Liver (tissue), 9 donors: ENCODE measurements around the gene PAK1. TPM values are rescaled to one million over a fixed set of nuclear protein-coding genes. Genes with fewer than 3 reads are reported as not detected.

Source experiments
- DNase-seq: peaks from one replicate; pipeline ENCODE4 v3.0.0-alpha.2; 2017; ENCODE audit warnings: low spot score
- H3K27ac ChIP-seq, 2 donors: one replicate each; pipeline ENCODE4 v1.7.0; 2013; ENCODE audit warnings: inconsistent platforms in 2 of 2, low read length in 2 of 2, control low read depth in 1 of 2, low read depth in 1 of 2, mild to moderate bottlenecking in 1 of 2
- H3K27me3 ChIP-seq, 4 donors: one replicate each; pipeline versions ENCODE4 v1.6.1 to v1.7.0; 2013; ENCODE audit warnings: low read length in 3 of 4, inconsistent platforms in 1 of 4, mild to moderate bottlenecking in 1 of 4, moderate library complexity in 1 of 4; ENCODE audit not compliant: control insufficient read depth in 4 of 4, insufficient read depth in 4 of 4
- H3K36me3 ChIP-seq, 4 donors: one replicate each; pipeline versions ENCODE4 v1.6.1 to v1.7.0; 2013; ENCODE audit warnings: low read length in 3 of 4, mild to moderate bottlenecking in 3 of 4, low read depth in 1 of 4, moderate library complexity in 1 of 4; ENCODE audit not compliant: control insufficient read depth in 4 of 4, insufficient read depth in 3 of 4
- H3K4me1 ChIP-seq, 4 donors: one replicate each; pipeline versions ENCODE4 v1.6.1 to v1.7.0; 2013; ENCODE audit warnings: low read length in 3 of 4, mild to moderate bottlenecking in 3 of 4, moderate library complexity in 1 of 4; ENCODE audit not compliant: control insufficient read depth in 4 of 4, insufficient read depth in 4 of 4
- H3K4me3 ChIP-seq, 3 donors: one replicate each; pipeline versions ENCODE4 v1.6.1 to v1.7.0; 2013; ENCODE audit warnings: low read length in 3 of 3, control low read depth in 1 of 3, low read depth in 1 of 3, mild to moderate bottlenecking in 1 of 3
- H3K9ac ChIP-seq, 2 donors: one replicate each; pipeline ENCODE4 v1.7.0; 2013; ENCODE audit warnings: low read length in 2 of 2, mild to moderate bottlenecking in 2 of 2, moderate library complexity in 2 of 2, control low read depth in 1 of 2, low read depth in 1 of 2
- H3K9me3 ChIP-seq, 4 donors: one replicate each; pipeline versions ENCODE4 v1.6.1 to v1.7.0; 2013; ENCODE audit warnings: low read length in 3 of 4; ENCODE audit not compliant: control insufficient read depth in 4 of 4
- CTCF ChIP-seq: fragments of 150-350 bp; IDR thresholded peaks from 2 replicates; pipeline ENCODE4 v1.5.1; 2017; ENCODE audit warnings: improper control_type of control experiment, low read depth, low read length; ENCODE audit not compliant: missing input control
- EGR1 ChIP-seq, 2 donors: IDR thresholded peaks; 2 replicates each; pipeline ENCODE4 v1.6.1; 2016 to 2018; ENCODE audit warnings: antibody characterized with exemption in 2 of 2, low read depth in 2 of 2
- FOXA1 ChIP-seq: IDR thresholded peaks from 2 replicates; pipeline ENCODE4 v1.6.1; 2016; ENCODE audit warnings: antibody characterized with exemption
- FOXA2 ChIP-seq: IDR thresholded peaks from 2 replicates; pipeline ENCODE4 v1.6.1; 2016; ENCODE audit warnings: antibody characterized with exemption
- GABPA ChIP-seq, 2 donors: IDR thresholded peaks in 1 of 2; conservative IDR thresholded peaks in 1 of 2; 2 replicates each; pipeline ENCODE4 v1.6.1; 2016; ENCODE audit warnings: antibody characterized with exemption in 2 of 2, mild to moderate bottlenecking in 1 of 2, moderate library complexity in 1 of 2
- HNF4A ChIP-seq, 2 donors: conservative IDR thresholded peaks; 2 replicates each; pipeline ENCODE4 v1.6.1; 2016; ENCODE audit warnings: antibody characterized with exemption in 2 of 2, mild to moderate bottlenecking in 2 of 2
- HNF4G ChIP-seq: IDR thresholded peaks from 2 replicates; pipeline ENCODE4 v1.6.1; 2016; ENCODE audit warnings: antibody characterized with exemption
- JUND ChIP-seq, 2 donors: IDR thresholded peaks; 2 replicates each; pipeline ENCODE4 v1.6.1; 2016; ENCODE audit warnings: antibody characterized with exemption in 2 of 2
- MAX ChIP-seq: IDR thresholded peaks from 2 replicates; pipeline ENCODE4 v1.6.1; 2016; ENCODE audit warnings: antibody characterized with exemption
- NR2F2 ChIP-seq: IDR thresholded peaks from 2 replicates; pipeline ENCODE4 v1.6.1; 2016; ENCODE audit warnings: antibody characterized with exemption
- RAD21 ChIP-seq, 2 donors: IDR thresholded peaks; 2 replicates each; pipeline ENCODE4 v1.6.1; 2016; ENCODE audit warnings: antibody characterized with exemption in 2 of 2, mild to moderate bottlenecking in 2 of 2
- RXRA ChIP-seq, 2 donors: IDR thresholded peaks; 2 replicates each; pipeline ENCODE4 v1.6.1; 2017 to 2018; ENCODE audit warnings: antibody characterized with exemption in 2 of 2, mild to moderate bottlenecking in 1 of 2
- SP1 ChIP-seq: IDR thresholded peaks from 2 replicates; pipeline ENCODE4 v1.6.1; 2018; ENCODE audit warnings: antibody characterized with exemption, mild to moderate bottlenecking
- TAF1 ChIP-seq: conservative IDR thresholded peaks from 2 replicates; pipeline ENCODE4 v1.6.1; 2016; ENCODE audit warnings: antibody characterized with exemption, mild to moderate bottlenecking
- YY1 ChIP-seq: IDR thresholded peaks from 2 replicates; pipeline ENCODE4 v1.6.1; 2016; ENCODE audit warnings: antibody characterized with exemption, mild to moderate bottlenecking
- ZBTB33 ChIP-seq: IDR thresholded peaks from 2 replicates; pipeline ENCODE4 v1.6.1; 2016; ENCODE audit warnings: antibody characterized with exemption
- WGBS: extraction: QIAGEN DNeasy Blood & Tissue Kit; methylation state at CpG from one replicate; pipeline ENCODE4 v1.1.7; 2013; 5-methylcytosine and 5-hydroxymethylcytosine counted together
- polyA plus RNA-seq, 2 donors: library from polyadenylated mRNA; stranded (reverse) in 1 of 2; unstranded in 1 of 2; fragments of 200-250 nt in 1 of 2; fragments of >200 nt in 1 of 2; fragmentation: Nextera tagmentation in 1 of 2; extraction: Ambion mirVana in 1 of 2; gene quantifications; one replicate each; pipeline versions ENCODE4 v1.2.1 to v1.2.3, GENCODE V29; 2013 to 2015
- total RNA-seq, 2 donors: library from RNA; depleted of rRNA; stranded (reverse); fragments of >200 nt; gene quantifications; one replicate each; pipeline ENCODE4 v1.2.3, GENCODE V29; 2014
- TF ChIP-seq, protein P1 (sequence below): IDR thresholded peaks from 2 replicates; pipeline ENCODE4 v1.6.1; 2016; ENCODE audit warnings: antibody characterized with exemption, mild to moderate bottlenecking
- TF ChIP-seq, protein P2 (sequence below): IDR thresholded peaks from 2 replicates; pipeline ENCODE4 v1.6.1; 2016; ENCODE audit warnings: antibody characterized with exemption
- donor health status: healthy.
- donor health status: healthy.
- donor health status: healthy.
- donor health status: healthy.
- donor health status: healthy.

The PAK1 gene
- total and polyA plus RNA-seq, 4 donors: 3.6 to 24.9 (median 7.4) TPM

GRCh38 chr11:77506857-77507256 lies 33.0 kb upstream of the PAK1 start (continued):
- TF ChIP-seq, protein P1, sequence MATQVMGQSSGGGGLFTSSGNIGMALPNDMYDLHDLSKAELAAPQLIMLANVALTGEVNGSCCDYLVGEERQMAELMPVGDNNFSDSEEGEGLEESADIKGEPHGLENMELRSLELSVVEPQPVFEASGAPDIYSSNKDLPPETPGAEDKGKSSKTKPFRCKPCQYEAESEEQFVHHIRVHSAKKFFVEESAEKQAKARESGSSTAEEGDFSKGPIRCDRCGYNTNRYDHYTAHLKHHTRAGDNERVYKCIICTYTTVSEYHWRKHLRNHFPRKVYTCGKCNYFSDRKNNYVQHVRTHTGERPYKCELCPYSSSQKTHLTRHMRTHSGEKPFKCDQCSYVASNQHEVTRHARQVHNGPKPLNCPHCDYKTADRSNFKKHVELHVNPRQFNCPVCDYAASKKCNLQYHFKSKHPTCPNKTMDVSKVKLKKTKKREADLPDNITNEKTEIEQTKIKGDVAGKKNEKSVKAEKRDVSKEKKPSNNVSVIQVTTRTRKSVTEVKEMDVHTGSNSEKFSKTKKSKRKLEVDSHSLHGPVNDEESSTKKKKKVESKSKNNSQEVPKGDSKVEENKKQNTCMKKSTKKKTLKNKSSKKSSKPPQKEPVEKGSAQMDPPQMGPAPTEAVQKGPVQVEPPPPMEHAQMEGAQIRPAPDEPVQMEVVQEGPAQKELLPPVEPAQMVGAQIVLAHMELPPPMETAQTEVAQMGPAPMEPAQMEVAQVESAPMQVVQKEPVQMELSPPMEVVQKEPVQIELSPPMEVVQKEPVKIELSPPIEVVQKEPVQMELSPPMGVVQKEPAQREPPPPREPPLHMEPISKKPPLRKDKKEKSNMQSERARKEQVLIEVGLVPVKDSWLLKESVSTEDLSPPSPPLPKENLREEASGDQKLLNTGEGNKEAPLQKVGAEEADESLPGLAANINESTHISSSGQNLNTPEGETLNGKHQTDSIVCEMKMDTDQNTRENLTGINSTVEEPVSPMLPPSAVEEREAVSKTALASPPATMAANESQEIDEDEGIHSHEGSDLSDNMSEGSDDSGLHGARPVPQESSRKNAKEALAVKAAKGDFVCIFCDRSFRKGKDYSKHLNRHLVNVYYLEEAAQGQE: no peak
- TF ChIP-seq JUND (IDR thresholded peaks at IDR 0.05) (no peak), SP1 (no peak), RAD21 (IDR thresholded peaks at IDR 0.05) (no peak)

GRCh38 chr11:77505956-77506355 lies 32.1 kb upstream of the PAK1 start:
- Histone ChIP-seq H3K4me1 (no peaks in the 10 kb centered on the region), H3K4me3 (no peak overlapping the region), H3K9ac (no peak overlapping the region), H3K9me3 (no peaks in the 10 kb centered on the region), H3K27me3 (no peaks in the 10 kb centered on the region), H3K36me3 (no peaks in the 10 kb centered on the region), H3K27ac (no peak overlapping the region)
- WGBS: 76% methylated on average over 3 of the region's 3 CpGs
- DNase-seq: no peak
- TF ChIP-seq, protein P2, sequence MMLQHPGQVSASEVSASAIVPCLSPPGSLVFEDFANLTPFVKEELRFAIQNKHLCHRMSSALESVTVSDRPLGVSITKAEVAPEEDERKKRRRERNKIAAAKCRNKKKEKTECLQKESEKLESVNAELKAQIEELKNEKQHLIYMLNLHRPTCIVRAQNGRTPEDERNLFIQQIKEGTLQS: no peak
- no peak for TF ChIP-seq NR2F2
- TF ChIP-seq YY1: no peak
- no peak for TF ChIP-seq TAF1
- no peak for TF ChIP-seq HNF4A (conservative IDR thresholded peaks at IDR 0.05)
- TF ChIP-seq EGR1 (IDR thresholded peaks at IDR 0.05; ENCODE audit: low read depth in 2 of 2): no peak
- no peak for TF ChIP-seq GABPA (IDR thresholded peaks at IDR 0.05 in 1 of 2, conservative IDR thresholded peaks at IDR 0.05 in 1 of 2)
- TF ChIP-seq HNF4G: no peak
- TF ChIP-seq MAX: no peak
- TF ChIP-seq JUND (IDR thresholded peaks at IDR 0.05): no peak
- TF ChIP-seq, protein P1: no peak
- TF ChIP-seq SP1: no peak
- no peak for TF ChIP-seq ZBTB33
- TF ChIP-seq FOXA1: no peak
- TF ChIP-seq FOXA2: no peak
- TF ChIP-seq CTCF: no peak
- no peak for TF ChIP-seq RAD21 (IDR thresholded peaks at IDR 0.05)
- TF ChIP-seq RXRA (IDR thresholded peaks at IDR 0.05): no peak
